ENCODE measurements around the gene SPO11.

SPO11 gene

GRCh38 chr20:57317789-57318371 lies 11.7 kb upstream of the SPO11 start:
- no peak overlapping the region for H3K27ac ChIP-seq
- TF ChIP-seq CTCF (conservative IDR thresholded peaks at IDR 0.05) = no peak

GRCh38 chr20:57319584-57319983 lies 10.0 kb upstream of the SPO11 start:
- no peak for TF ChIP-seq CTCF (conservative IDR thresholded peaks at IDR 0.05)
- no peak overlapping the region for H3K27ac ChIP-seq

- TF ChIP-seq CTCF (conservative IDR thresholded peaks at IDR 0.05) = no peak
- no peak overlapping the region for H3K27ac ChIP-seq
Measured at GRCh38 chr20:57320358-57320757, 9.2 kb upstream of the SPO11 start.

- no peak overlapping the region for H3K27ac ChIP-seq
- no peak for TF ChIP-seq CTCF (conservative IDR thresholded peaks at IDR 0.05)
Measured at GRCh38 chr20:57321142-57321541, 8.5 kb upstream of the SPO11 start.

- no peak overlapping the region for H3K27ac ChIP-seq
- no peak for TF ChIP-seq CTCF (conservative IDR thresholded peaks at IDR 0.05)
Measured at GRCh38 chr20:57322476-57322875, 7.1 kb upstream of the SPO11 start.

GRCh38 chr20:57323034-57323433 lies 6.6 kb upstream of the SPO11 start:
- TF ChIP-seq CTCF (conservative IDR thresholded peaks at IDR 0.05) = no peak
- H3K27ac ChIP-seq = no peak overlapping the region

GRCh38 chr20:57325632-57326356 lies 3.8 kb upstream of the SPO11 start:
- H3K27ac ChIP-seq = peak overlapping the region; percentile 61
- TF ChIP-seq CTCF (conservative IDR thresholded peaks at IDR 0.05) = no peak

All from VCaP (cell line).